ENCODE measurements around the gene YOD1. TPM values are rescaled to one million over a fixed set of nuclear protein-coding genes. Genes with fewer than 3 reads are reported as not detected.
A peak's percentile ranks its signal among the peaks of the same experiment; 100 is the strongest.

The YOD1 gene
- polyA plus RNA-seq, 1 donor (not counting 4 experiments of a cell fraction or from before 2014, with no cell fraction given) = 5.2 TPM

- Histone ChIP-seq H3K4me3 (ENCODE audit: control insufficient read depth in 2 of 3, extremely low read depth in 1 of 3, insufficient read depth in 2 of 3, low read depth in 1 of 3, low read length in 3 of 3) (no peak overlapping the region), H3K79me2 (ENCODE audit: control insufficient read depth, insufficient read depth, low read length) (no peaks in the 10 kb centered on the region), H3K4me2 (ENCODE audit: control insufficient read depth, extremely low read depth, insufficient read depth, low read depth, low read length) (peak overlapping the region; percentile 53), H3K4me1 (ENCODE audit: control insufficient read depth, extremely low read depth, insufficient read depth, low read length) (peaks cover 51% of the 10 kb centered on the region), H3K27me3 (ENCODE audit: control insufficient read depth, extremely low read depth, insufficient read depth, low read length) (no peaks in the 10 kb centered on the region), H3K27ac (ENCODE audit: control insufficient read depth, insufficient read depth, low read length) (peak overlapping the region; percentile 37), H3K9me1 (ENCODE audit: control insufficient read depth, extremely low read depth, insufficient read depth, low read length) (no peaks in the 10 kb centered on the region), H3K9ac (ENCODE audit: control insufficient read depth, extremely low read depth, insufficient read depth, low read length) (no peak overlapping the region), H2AFZ (ENCODE audit: control insufficient read depth, low read length) (peak overlapping the region; percentile 24), H3K36me3 (ENCODE audit: control insufficient read depth in 2 of 2, extremely low read depth in 1 of 2, insufficient read depth in 2 of 2, low read length in 2 of 2) (no peaks in the 10 kb centered on the region), H3K9me3 (ENCODE audit: control insufficient read depth, low read depth, low read length) (no peaks in the 10 kb centered on the region), H4K20me1 (ENCODE audit: control insufficient read depth, extremely low read depth, insufficient read depth, low read length) (no peaks in the 10 kb centered on the region)
- peak; percentile 93 for FAIRE-seq
- dilution Hi-C loops (cut with MboI; ENCODE audit: extremely low pct_ligation_motif_present, low sequenced_read_pairs) = no loop called here
- no peak for TF ChIP-seq CTCF (optimal IDR thresholded peaks at IDR 0.05 in 1 of 3, IDR thresholded peaks at IDR 0.05 in 1 of 3, conservative IDR thresholded peaks at IDR 0.05 in 1 of 3; ENCODE audit: extremely low read depth in 1 of 3, insufficient read depth in 2 of 3, low read length in 3 of 3)
- no peak for DNase-seq (ENCODE audit: low read depth, low spot score)
Observed at GRCh38 chr1:207001492-207002245, 49.3 kb downstream of the YOD1 start.

- H2AFZ ChIP-seq (ENCODE audit: control insufficient read depth, low read length) = no peak overlapping the region
- no peaks in the 10 kb centered on the region for H3K9me3 ChIP-seq (ENCODE audit: control insufficient read depth, low read depth, low read length)
- FAIRE-seq (no peak), DNase-seq (ENCODE audit: low read depth, low spot score) (no peak)
- no peaks in the 10 kb centered on the region for H3K79me2 ChIP-seq (ENCODE audit: control insufficient read depth, insufficient read depth, low read length)
- H3K36me3 ChIP-seq (ENCODE audit: control insufficient read depth in 2 of 2, extremely low read depth in 1 of 2, insufficient read depth in 2 of 2, low read length in 2 of 2) = no peaks in the 10 kb centered on the region
- TF ChIP-seq EZH2 (IDR thresholded peaks at IDR 0.05; ENCODE audit: low read length) (no peak), CTCF (optimal IDR thresholded peaks at IDR 0.05 in 1 of 3, IDR thresholded peaks at IDR 0.05 in 1 of 3, conservative IDR thresholded peaks at IDR 0.05 in 1 of 3; ENCODE audit: extremely low read depth in 1 of 3, insufficient read depth in 2 of 3, low read length in 3 of 3) (no peak)
- H3K4me1 ChIP-seq (ENCODE audit: control insufficient read depth, extremely low read depth, insufficient read depth, low read length) = peaks cover 42% of the 10 kb centered on the region
- H3K4me2 ChIP-seq (ENCODE audit: control insufficient read depth, extremely low read depth, insufficient read depth, low read depth, low read length) = no peak overlapping the region
- dilution Hi-C loops (cut with MboI; ENCODE audit: extremely low pct_ligation_motif_present, low sequenced_read_pairs) = no loop called here
- no peak overlapping the region for H3K9ac ChIP-seq (ENCODE audit: control insufficient read depth, extremely low read depth, insufficient read depth, low read length)
- H3K4me3 ChIP-seq (ENCODE audit: control insufficient read depth in 2 of 3, extremely low read depth in 1 of 3, insufficient read depth in 2 of 3, low read depth in 1 of 3, low read length in 3 of 3) = no peak overlapping the region
- H4K20me1 ChIP-seq (ENCODE audit: control insufficient read depth, extremely low read depth, insufficient read depth, low read length) = no peaks in the 10 kb centered on the region
- no peak overlapping the region for H3K27ac ChIP-seq (ENCODE audit: control insufficient read depth, insufficient read depth, low read length)
- H3K27me3 ChIP-seq (ENCODE audit: control insufficient read depth, extremely low read depth, insufficient read depth, low read length) = no peaks in the 10 kb centered on the region
- no peaks in the 10 kb centered on the region for H3K9me1 ChIP-seq (ENCODE audit: control insufficient read depth, extremely low read depth, insufficient read depth, low read length)
Observed at GRCh38 chr1:207000651-207001291, 50.2 kb downstream of the YOD1 start.

Data from keratinocyte (primary cell).